NCI-H1694 treated with DMSO at 0.1 percent for 48 hours (cell line): ENCODE measurements around the gene MTHFS.
"Not testable (repeated sequence)": the region's sequence is repeated elsewhere in the genome, so short reads cannot be mapped to it uniquely, and the experiment has no call there.

Source experiments
- DNase-seq: peaks from one replicate; lab custom pipeline; 2025; lab: John Stamatoyannopoulos, UW

The MTHFS gene

DNA sequence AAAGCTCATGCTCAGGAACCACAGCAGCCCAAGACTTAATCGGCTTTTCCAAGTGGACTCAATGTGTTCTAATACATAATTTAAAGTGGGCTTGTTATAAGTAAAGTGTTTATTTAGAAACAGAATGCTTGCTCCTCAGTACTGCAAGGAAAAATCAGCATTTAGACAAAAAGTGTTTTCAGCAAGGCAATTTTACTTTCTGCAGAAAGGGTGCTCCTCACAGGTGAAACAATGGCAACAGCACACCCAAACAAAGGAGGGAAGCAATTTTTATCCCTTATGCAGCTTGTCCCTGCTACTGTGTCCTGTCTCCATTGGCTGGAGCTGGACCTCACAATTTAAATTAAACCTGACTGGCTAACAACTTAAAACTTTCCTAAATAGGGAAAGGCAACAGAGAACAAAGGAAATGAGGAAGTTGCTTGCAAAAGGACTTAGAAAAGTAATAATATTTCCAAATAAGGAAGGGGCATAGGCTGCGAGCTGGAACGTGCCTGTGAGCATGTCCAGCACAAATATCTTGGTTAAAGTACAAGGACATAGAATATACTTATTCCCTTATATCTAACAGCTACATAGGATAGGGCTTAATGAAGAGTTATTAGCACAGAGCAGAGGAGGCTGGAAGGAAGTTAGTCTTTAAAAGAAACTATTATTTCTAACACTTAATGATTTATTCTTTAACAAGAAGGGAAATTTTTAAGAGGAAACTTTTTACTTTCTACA, 19.1 kb upstream of the MTHFS start:
- DNase-seq: not testable (repeated sequence)

DNA sequence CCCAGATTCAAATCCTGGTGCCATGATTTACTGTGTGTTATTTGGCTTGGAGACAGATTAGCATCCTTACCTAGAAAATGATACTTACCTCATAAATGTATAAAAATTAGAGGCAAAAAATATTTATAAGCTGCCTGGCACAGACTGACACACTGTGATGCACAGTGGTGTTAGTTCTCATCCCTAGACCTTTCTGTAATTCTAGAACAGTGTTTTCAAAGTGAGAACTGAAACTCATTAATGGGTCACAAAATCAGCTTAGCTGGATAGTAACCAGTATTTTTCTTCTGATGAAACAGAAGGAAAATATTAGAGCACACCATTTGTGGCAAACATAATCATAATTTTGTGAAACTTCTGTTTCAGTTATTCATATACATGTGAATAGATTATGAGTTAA, 17.9 kb upstream of the MTHFS start:
- DNase-seq: no peak

DNA sequence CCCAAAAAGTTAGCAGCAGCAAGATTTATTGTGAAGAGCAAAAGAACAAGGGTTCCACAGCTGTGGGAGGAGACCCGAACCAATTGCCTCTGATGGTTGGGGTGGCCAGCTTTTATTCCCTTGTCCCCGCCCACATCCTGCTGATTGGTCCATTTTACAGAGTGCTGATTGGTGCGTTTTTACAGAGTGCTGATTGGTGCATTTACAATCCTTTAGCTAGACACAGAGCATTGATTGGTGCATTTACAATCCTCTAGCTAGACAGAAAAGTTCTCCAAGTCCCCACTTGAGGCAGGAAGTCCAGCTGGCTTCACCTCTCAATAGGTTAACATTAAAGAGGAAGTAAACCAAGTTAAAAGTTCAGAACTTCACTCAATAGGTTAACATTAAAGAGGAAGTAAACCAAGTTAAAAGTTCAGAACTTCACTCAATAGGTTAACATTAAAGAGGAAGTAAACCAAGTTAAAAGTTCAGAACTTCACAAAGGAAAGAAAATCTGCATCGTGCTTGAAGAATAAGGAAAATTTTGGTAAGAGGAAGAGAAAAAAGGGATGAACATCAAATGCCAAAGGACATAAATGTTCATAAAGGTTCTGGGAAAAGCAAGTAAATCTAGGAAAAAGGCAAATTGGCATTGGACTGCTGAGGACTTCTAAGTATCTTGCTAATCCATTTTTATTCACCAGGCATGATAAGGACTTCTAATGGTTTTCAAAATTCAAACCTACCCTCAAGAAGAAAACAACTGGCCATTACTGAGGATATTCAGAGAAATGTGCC, 12.9 kb upstream of the MTHFS start:
- DNase-seq: not testable (repeated sequence)

DNA sequence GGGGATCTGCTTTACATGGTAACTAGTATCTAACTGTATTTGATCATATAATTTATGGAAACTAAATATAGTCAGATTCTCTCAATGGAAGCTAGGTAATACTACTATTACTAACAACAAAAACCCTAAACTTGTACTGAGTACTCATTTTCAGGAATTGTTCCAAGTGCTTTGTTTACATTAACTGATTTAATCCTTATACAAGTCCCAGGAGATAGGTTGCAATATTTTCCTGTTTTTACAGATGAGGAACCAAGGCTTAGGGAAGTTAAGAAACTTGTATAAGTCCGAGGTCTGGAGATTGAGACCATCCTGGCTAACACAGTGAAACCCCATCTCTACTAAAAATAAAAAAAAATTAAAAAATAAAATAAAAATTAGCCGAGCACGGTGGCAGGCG, 7.5 kb upstream of the MTHFS start:
- DNase-seq: no peak

DNA sequence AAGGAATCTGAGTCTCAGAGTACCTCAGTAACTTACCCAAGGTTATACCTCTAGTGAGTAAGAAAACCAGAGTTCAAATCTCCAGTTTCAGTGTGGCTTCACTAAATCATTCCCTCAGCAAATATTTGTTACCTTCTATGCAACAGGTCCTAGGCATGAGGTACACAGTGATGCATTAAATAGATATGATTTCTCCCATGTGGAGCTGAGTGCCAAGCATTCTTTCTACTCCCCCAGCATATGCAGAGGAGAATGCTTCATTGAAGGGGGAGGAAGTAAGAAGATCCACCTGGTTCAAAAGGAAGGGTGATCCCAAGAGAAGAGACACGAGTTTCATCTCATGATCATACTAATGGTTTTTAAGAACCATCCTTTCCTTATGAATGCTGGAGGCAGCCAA, 6.8 kb upstream of the MTHFS start:
- DNase-seq: no peak

DNA sequence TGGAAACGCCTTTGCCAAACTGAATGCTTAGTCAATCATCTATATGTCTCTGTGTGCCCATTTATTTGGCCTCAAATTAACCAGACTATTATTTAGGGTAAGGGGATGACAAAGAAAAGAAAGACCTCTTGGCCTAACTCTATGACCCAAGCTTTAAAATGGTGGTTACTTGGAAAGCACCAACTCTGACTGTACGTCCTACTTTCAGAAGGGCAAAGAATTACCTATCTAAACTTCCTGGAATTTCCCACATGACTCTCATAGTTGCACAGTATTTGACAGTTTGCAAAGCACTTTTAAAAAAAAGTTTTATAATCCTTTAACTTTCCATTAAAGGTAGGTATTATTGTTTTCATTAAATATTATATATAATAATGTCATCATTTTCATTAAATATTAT, 6.3 kb upstream of the MTHFS start:
- DNase-seq: no peak

DNA sequence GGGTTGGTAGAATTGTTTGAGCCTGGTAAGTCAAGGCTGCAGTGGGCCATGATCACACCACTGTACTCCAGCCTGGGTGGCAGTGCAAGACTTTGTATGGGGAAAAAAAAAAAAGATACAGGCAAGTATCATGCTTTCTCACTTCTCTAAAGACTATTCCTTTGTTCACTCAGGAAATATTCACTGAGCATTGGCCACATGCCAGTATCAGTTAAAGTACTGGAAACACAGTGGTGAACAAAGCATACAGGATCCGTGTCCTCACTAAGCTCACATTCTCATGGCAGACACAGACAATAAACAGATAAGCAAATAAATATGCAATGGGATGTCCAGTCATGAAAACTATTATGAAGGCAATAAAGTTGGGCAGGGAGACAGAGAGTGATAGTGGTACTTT, 5.1 kb upstream of the MTHFS start:
- DNase-seq: no peak

DNA sequence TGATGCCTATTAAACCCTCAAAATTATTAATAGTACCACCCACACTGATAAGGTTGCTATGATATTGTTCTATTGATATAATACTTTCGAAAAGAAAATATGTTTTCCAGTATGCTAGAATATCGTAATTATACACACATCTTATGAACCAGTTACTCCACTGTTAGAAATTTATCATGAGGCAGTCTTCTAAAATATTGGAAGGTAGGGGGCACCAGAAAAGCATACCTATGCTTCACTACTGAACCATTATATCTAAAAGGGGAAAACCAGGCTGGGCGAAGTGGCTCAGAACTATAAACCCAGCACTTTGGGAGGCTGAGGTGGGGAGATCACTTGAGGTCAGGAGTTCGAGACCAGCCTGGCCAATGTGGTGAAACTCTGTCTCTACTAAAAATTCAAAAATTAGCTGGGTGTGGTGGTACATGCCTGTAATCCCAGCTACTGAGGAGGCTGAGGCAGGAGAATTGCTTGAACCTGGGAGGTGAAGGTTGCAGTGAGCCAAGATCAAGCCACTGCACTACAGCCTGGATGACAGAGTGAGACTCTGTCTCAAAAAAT, 4.1 kb upstream of the MTHFS start:
- not testable (repeated sequence) for DNase-seq

DNA sequence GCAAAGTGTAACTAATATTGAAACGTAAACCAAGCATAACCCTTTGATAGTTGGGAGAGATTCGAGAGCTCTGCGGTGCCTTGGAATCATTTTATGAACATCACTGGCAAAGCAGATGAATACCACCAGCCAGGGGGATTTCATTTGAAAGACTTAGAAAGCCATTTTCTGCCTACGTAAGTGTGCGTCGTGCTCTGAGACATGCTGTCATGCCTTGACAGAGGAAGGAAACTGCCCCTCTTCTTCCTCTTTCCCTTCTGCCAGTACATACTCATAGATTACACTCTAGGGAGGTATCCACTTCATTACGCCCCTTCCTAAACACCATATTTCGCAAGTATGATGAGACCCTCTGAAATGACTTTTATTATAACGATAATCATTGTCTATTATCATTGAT, 3.3 kb upstream of the MTHFS start:
- no peak for DNase-seq

DNA sequence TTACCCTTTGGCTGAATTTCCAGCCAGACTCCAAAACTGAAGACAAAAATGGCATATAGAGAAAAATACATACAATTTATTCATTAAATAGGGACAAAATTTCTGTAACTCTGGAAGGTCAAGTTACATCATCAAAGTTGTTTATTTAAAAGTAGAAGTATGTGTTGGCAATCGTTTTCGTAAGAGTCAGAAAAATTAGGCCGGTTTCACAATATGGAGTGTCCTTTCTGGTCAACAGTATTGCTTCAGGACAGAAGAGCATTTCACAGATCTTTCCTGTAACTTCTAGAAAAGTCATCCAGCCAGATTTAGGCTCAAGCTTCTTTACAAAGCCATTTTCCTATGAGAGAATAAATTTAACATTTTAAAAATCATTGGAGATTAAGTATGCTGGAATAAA, 2.0 kb upstream of the MTHFS start:
- DNase-seq: not testable (repeated sequence)

DNA sequence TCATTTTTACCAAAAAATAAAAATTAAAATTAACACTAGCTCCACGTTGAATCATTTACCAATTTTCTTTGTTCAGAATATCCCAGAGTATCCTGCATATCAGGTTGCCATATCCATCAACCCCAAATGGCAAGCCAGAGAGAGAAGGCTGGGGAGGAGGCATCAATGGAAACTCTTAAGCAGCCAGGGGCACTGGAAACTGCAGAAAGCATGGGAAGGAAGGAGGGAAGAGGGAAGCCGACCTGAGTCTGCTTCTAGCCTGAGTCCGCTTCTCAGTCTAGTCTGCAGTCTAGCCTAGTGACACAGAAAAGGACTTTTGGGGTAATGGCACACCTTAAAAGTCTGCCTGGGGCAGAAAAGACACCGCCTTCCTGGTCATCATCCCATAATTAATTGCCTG, 1.6 kb upstream of the MTHFS start:
- DNase-seq: no peak

DNA sequence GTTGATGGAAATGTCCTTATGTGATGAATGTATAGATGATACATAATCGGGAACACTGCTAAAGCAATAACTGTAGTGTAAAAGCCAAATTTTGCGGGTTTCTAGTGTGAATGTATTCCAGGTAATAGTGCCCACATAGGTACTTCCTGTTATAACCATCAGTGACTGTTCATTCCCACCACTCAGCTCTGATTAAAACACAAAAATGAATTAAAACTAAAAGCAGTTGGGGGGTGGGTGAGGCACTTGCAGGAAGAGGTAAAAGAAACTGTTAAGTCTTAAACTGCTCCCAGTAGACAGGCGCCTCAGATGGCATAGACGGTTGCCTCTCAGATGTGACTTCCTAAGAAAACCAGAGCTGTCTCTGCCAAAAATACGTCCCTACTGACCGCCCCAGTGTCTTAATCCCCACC, 893 bp upstream of the MTHFS start:
- no peak for DNase-seq

DNA sequence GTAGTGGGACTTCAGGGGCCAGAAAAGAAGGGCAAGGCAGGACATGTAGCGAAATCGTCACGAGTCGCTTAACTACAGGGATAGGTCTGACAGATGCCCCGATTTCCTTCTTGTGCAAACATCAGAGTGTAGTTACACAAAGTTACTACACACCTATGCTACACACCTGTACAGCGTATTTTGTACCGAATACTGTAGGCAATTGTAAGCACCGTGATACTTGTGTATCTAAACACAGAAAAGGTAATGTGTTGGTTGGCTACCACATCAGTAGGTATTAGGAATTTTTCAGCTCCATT, 515 bp upstream of the MTHFS start:
- no peak for DNase-seq

DNA sequence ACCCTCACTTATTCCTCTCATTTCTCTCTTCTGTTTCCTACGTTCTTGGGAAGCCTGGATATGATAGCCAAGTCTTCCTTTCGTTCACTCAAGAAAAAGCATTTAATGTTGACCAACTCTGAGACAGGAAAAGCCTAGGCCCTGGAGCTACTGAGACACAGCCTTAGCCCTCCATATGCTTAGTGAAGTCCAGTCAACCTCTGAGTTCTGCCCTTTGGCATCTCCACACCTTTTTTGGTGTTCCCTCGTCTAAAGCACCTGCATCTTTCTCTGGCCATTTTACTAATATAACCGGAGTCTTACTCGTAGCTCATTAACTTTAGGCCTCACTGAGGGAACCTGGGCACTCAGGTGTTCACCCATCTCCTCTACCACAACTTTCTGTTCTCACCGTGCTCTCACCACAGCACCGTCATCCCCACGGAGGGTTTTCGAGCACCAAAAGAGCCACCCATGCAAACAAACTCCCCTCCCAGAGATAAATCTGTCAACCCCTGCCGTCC, 632 bp downstream of the MTHFS start:
- DNase-seq: no peak

DNA sequence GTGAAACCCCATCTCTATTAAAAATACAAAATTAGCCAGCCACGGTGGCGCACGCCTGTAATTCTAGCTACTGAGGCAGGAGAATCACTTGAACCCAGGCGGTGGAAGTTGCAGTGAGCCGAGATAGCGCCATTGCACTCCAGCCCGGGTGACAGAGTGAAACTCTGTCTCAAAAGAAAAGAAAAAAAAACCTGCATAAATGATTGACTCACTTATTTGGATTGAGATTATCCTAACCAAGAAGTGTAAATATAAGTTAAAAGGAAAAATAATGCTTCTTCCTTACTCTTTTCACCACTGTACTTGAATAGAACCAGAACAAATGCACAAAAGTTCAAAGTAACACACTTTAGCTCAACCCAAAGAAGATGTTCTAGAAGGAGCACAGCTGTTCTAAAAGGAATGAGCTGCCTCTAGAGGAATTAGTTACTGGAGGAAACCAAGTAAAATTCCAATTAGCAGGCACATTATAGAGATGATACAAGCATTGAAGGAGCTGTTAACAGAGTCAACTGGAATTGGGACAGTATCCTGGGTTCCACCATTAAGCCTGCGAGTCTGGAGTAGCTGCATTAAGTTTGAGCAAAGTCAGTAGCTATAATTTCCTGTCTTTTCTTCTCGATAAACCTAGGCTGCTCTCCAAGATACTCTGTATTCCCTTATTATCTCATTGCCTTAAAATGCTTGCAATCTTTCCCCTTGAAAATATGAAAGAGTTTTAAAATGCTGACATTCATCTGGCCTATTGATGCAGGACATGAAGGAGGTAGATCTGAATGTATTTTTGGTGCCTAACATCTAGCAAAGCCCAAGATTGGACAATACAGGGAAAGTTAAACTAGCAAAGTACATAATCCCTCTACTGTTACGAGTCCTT, 9.5 kb downstream of the MTHFS start:
- no peak for DNase-seq

DNA sequence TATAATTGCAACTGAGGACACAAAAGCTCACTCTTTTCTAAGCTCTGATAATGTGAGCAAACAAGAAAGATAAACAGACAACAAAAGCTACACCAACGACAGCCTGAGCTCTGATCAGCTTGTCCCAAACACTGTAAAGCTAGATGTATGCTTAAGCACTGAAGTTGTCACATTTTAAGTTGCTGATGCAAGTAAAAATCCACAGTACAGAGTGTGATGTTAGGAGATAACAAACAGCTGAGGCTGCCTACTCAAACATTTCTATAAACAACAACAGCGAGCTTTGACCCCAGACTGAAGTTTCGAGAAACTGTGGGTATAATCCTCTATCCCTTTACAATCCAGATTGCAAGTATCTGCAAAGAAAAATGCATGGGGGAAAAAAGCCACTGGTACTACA, 10.7 kb downstream of the MTHFS start:
- DNase-seq: no peak

DNA sequence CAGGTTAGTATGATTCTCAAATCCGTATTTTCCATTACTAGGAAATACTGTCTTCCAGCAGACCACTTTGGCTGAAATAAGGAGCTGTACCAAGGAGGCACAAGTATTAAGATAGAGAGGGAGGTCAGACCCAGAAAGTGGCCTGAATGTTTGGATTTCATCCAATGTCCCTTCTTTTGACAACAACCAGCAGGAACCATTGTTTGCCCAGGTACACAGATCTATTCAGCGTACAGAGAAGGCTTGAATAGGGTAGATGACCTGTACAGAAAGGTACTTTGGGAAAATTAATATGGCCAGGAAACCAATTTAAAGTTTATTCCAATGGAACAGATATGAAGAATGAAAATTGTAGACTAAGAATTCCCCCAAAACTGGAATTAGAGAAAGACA, 12.6 kb downstream of the MTHFS start:
- DNase-seq: no peak

DNA sequence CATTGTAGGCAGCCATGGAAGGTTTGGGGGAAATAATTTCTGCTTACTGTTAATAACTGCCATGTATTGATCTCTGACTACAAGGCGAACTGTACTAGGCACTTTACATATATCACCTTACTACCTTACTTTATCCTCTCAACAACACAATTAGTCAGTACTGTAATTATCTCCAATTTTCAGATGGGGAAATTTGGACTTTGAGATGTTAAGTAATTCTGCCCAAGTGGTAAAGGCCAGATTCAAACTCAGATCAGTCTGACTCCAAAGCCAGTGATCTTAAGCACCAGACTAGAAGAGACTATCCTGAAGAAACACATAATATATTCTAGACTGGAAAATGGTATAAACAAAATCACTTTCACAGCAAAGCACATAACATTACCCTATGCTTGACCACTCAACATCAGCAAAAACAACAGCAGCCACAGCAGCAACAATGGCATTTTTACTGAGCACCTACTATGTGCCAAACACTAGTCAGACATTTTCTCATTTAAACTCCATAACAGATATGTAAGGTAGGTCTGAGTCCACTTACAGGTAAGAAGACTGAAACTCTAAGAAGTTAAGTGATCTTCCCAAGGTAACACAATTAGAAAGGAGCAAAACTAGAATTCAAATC, 13.1 kb downstream of the MTHFS start:
- no peak for DNase-seq

DNA sequence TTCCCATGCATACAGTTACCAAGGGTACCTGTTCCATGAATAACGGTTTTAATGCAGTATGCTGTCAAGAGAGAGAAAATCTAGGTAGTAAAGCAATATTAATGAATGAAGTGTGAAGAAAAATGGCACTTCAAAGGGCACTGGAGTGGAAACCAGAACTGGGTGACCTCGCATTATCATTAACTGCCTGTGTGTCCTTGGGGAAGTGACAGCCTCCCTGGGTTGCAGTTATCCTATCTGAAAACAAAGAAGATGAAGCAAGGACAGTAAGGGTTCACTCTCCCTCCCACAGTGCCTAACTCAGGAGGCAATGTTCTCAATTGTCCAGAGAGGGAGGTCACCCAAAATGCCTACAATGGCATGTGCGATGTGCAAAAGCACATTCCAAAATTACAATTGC, 15.1 kb downstream of the MTHFS start:
- DNase-seq: no peak

DNA sequence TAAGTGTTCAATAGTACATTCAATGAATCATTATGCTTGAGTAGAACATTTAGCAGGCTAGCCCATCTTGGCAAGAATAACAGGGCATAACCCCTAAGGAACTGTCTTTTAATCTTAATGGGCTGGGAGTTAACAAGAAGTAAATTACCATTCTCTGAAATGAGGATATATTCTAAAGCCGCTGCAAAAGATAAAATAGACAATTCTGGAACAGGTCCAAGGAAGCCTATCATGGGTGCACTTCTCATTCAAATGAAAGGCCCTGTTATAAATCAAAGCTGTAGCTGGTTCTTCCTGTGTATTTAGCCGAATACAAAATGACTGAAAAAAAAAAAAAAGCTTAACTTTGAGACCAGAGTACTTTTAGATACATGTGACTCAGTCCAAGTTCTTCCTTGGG, 15.6 kb downstream of the MTHFS start:
- DNase-seq: no peak

DNA sequence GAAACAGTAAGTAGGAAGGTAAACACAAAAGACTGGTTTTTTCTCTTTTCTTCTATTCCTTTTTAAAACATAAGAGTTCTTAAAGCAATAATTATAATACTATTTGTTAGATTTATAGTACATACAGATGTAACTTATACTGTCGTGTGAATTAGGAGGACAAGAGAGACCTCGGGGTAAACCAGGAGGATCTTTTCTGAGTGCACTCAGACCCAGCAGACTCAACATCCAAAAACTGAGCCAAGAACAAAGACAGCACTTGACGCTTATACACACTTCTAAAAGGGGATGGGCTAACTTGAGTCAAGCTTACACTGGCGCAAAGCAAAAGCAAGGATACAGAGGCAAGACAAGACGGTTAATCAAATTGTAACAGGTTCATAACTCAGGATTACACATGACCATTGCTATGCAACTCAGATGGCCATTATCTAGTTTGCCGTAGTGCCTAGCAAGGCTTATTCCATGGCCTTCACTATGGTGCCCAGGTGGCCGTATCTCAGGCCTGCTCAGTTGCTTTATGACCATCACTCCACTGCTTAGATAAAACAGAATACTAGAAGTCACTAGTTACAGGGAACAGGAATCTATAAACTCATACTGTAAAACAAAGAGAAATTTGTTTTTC, 18.6 kb downstream of the MTHFS start:
- no peak for DNase-seq

DNA sequence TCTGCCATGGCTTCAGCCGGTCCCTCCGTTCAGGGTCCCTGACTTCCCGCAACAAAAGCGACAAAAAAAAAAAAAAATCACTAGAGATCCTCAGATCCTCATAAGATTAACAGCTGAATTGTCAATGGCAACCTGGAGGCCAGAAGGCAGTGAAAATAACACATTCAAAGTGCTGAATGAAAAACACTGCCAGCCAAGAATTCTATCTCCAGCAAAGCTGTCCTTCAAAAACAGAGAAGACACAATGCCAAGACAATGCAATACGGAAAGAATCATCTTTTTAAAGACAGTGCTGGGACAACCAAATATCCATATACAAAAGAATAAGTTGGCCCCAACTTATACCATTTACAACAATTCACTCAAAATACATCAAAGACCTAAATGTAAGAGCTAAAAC, 21.6 kb downstream of the MTHFS start:
- no peak for DNase-seq
